CD14-positive monocyte (primary cell): ENCODE results near the gene INSM2. TPM values are rescaled to one million over a fixed set of nuclear protein-coding genes. Genes with fewer than 3 reads are reported as not detected.

ENCODE experiments used
- DNase-seq, 3 donors: peaks; one replicate each; pipeline ENCODE4 v3.0.0-alpha.2; 2011 to 2022
- H2AFZ ChIP-seq: 2 replicates; pipeline ENCODE4 v1.6.0; 2012; ENCODE audit warnings: mild to moderate bottlenecking, low read depth, low read length, inconsistent platforms; ENCODE audit not compliant: insufficient read depth, poor library complexity, severe bottlenecking
- H3K27ac ChIP-seq, 2 donors: 1 replicate in 1 of 2; 2 replicates in 1 of 2; pipeline ENCODE4 v1.5.1; 2012 to 2013; ENCODE audit warnings: low read length in 2 of 2, control low read depth in 1 of 2, inconsistent platforms in 1 of 2, low read depth in 1 of 2, mild to moderate bottlenecking in 1 of 2
- H3K27me3 ChIP-seq, 2 donors: one replicate each; pipeline versions ENCODE4 v1.6.0 to v1.6.1; 2011 to 2013; ENCODE audit warnings: low read length in 2 of 2; ENCODE audit not compliant: control insufficient read depth in 2 of 2, insufficient read depth in 2 of 2
- H3K36me3 ChIP-seq, 2 donors: replicated peaks in 1 of 2; 1 replicate in 1 of 2; 2 replicates in 1 of 2; pipeline versions ENCODE4 v1.5.1 to v1.6.1; 2012 to 2013; ENCODE audit warnings: low read length in 2 of 2, control low read depth in 1 of 2, inconsistent platforms in 1 of 2, mild to moderate bottlenecking in 1 of 2; ENCODE audit not compliant: insufficient read depth in 2 of 2, control insufficient read depth in 1 of 2
- H3K4me1 ChIP-seq, 2 donors: 1 replicate in 1 of 2; 2 replicates in 1 of 2; pipeline versions ENCODE4 v1.5.1 to v1.6.1; 2012 to 2013; ENCODE audit warnings: low read length in 2 of 2, control low read depth in 1 of 2, inconsistent platforms in 1 of 2, mild to moderate bottlenecking in 1 of 2, moderate library complexity in 1 of 2; ENCODE audit not compliant: insufficient read depth in 2 of 2, control insufficient read depth in 1 of 2
- H3K4me2 ChIP-seq: replicated peaks from 2 replicates; pipeline ENCODE3; 2012; ENCODE audit warnings: low read length, moderate library complexity, mild to moderate bottlenecking; ENCODE audit not compliant: poor library complexity, severe bottlenecking; ENCODE audit errors: extremely low read depth
- H3K4me3 ChIP-seq, 3 experiments: fragments of 200-600 bp in 1 of 3; sonication (generic) in 1 of 3; replicated peaks in 1 of 3; 1 replicate in 2 of 3; 2 replicates in 1 of 3; pipeline ENCODE4 v1.5.1; 2011 to 2013; ENCODE audit warnings: low read length in 3 of 3, mild to moderate bottlenecking in 3 of 3, control low read depth in 2 of 3, low read depth in 2 of 3, inconsistent platforms in 1 of 3, moderate library complexity in 1 of 3
- H3K79me2 ChIP-seq: 2 replicates; pipeline ENCODE4 v1.6.0; 2012; ENCODE audit warnings: mild to moderate bottlenecking, control low read depth, inconsistent platforms, low read length, moderate library complexity; ENCODE audit not compliant: insufficient read depth
- H3K9ac ChIP-seq: 2 replicates; pipeline ENCODE4 v1.6.0; 2017; ENCODE audit warnings: low read length, mild to moderate bottlenecking; ENCODE audit not compliant: insufficient read depth, poor library complexity, severe bottlenecking
- H3K9me3 ChIP-seq, 2 donors: replicated peaks in 1 of 2; 1 replicate in 1 of 2; 2 replicates in 1 of 2; pipeline versions ENCODE4 v1.5.1 to v1.6.1; 2012 to 2013; ENCODE audit warnings: low read length in 2 of 2, control low read depth in 1 of 2; ENCODE audit not compliant: control insufficient read depth in 1 of 2, insufficient read depth in 1 of 2
- H4K20me1 ChIP-seq: 2 replicates; pipeline ENCODE4 v1.6.0; 2012; ENCODE audit warnings: mild to moderate bottlenecking, low read length, control low read depth, moderate library complexity; ENCODE audit not compliant: insufficient read depth
- H3K27ac Mint-ChIP-seq, 7 donors: one replicate each; pipeline ENCODE4 v1.8.0; 2020; ENCODE audit warnings: mild to moderate bottlenecking in 7 of 7, mixed read lengths in 7 of 7, moderate library complexity in 6 of 7, inconsistent platforms in 2 of 7
- H3K27me3 Mint-ChIP-seq, 3 donors: one replicate each; pipeline ENCODE4 v1.8.0; 2021 to 2022; ENCODE audit warnings: low read depth in 3 of 3, mild to moderate bottlenecking in 3 of 3, mixed read lengths in 3 of 3, moderate library complexity in 3 of 3, inconsistent platforms in 1 of 3
- H3K36me3 Mint-ChIP-seq, 2 donors: one replicate each; pipeline ENCODE4 v1.8.0; 2020; ENCODE audit warnings: mixed read lengths in 2 of 2, inconsistent platforms in 1 of 2, mild to moderate bottlenecking in 1 of 2
- H3K4me1 Mint-ChIP-seq: one replicate; pipeline ENCODE4 v1.8.0; 2020; ENCODE audit warnings: mild to moderate bottlenecking, mixed read lengths
- H3K4me3 Mint-ChIP-seq, 2 donors: one replicate each; pipeline ENCODE4 v1.8.0; 2020; ENCODE audit warnings: mild to moderate bottlenecking in 2 of 2, mixed read lengths in 2 of 2, moderate library complexity in 1 of 2
- H3K9me3 Mint-ChIP-seq, 7 donors: one replicate each; pipeline ENCODE4 v1.8.0; 2020 to 2022; ENCODE audit warnings: mixed read lengths in 7 of 7, mild to moderate bottlenecking in 6 of 7, moderate library complexity in 6 of 7, inconsistent platforms in 2 of 7
- CTCF ChIP-seq: fragments of 200-600 bp; IDR thresholded peaks from one replicate; pipeline ENCODE4 v1.8.0; 2022; ENCODE audit warnings: antibody characterized with exemption, mild to moderate bottlenecking
- WGBS: methylation state at CpG from one replicate; pipeline ENCODE4 v1.1.5; 2013; ENCODE audit warnings: missing lambda C conversion rate; ENCODE audit not compliant: insufficient coverage; 5-methylcytosine and 5-hydroxymethylcytosine counted together
- intact Hi-C, 2 donors: fragments of 100-400 bp; cut with micrococcal nuclease; formaldehyde crosslinking; loops; one replicate each; pipeline versions ENCODE4 v1.15.0 to v1.15.1; 2023
- polyA plus RNA-seq, 3 donors: library from polyadenylated mRNA; depleted of rRNA in 1 of 3; unstranded in 2 of 3; stranded (reverse) in 1 of 3; fragments of 300-500 nt in 2 of 3; fragments of >200 nt in 1 of 3; fragmentation: Illumina TruSeq in 2 of 3; gene quantifications; 1 replicate in 2 of 3; 2 replicates in 1 of 3; pipeline ENCODE4 v1.2.3, GENCODE V29; 2012 to 2021

Gene INSM2
- polyA plus RNA-seq, 3 donors: not detected

GRCh38 chr14:35557221-35557747, 23.3 kb downstream of the INSM2 start:
- no peaks in the 10 kb centered on the region for H3K4me1 Mint-ChIP-seq
- H3K27me3 Mint-ChIP-seq: no peaks in the 10 kb centered on the region
- DNase-seq: no peak
- no peak overlapping the region for H2AFZ ChIP-seq
- H3K4me2 ChIP-seq: no peak overlapping the region
- H3K36me3 Mint-ChIP-seq: no peaks in the 10 kb centered on the region
- no peak overlapping the region for H3K9ac ChIP-seq
- H3K9me3 ChIP-seq: no peaks in the 10 kb centered on the region
- H3K9me3 Mint-ChIP-seq: no peaks in the 10 kb centered on the region
- H3K4me3 ChIP-seq: no peak overlapping the region
- intact Hi-C loops: no loop called here
- no peaks in the 10 kb centered on the region for H3K27me3 ChIP-seq
- no peaks in the 10 kb centered on the region for H3K4me1 ChIP-seq
- H3K36me3 ChIP-seq: no peaks in the 10 kb centered on the region
- no peaks in the 10 kb centered on the region for H3K79me2 ChIP-seq
- TF ChIP-seq CTCF: no peak
- no peak overlapping the region for H3K4me3 Mint-ChIP-seq
- no peak overlapping the region for H3K27ac ChIP-seq
- H3K27ac Mint-ChIP-seq: no peak overlapping the region
- no peaks in the 10 kb centered on the region for H4K20me1 ChIP-seq

- H3K4me3 ChIP-seq: no peak overlapping the region
Measured at GRCh38 chr14:35558680-35559079, 24.7 kb downstream of the INSM2 start.

More at GRCh38 chr14:35558680-35559079, 24.7 kb downstream of the INSM2 start:
- no peaks in the 10 kb centered on the region for H3K9me3 Mint-ChIP-seq
- no peaks in the 10 kb centered on the region for H3K4me1 Mint-ChIP-seq
- Histone ChIP-seq H4K20me1 (no peaks in the 10 kb centered on the region), H3K36me3 (no peaks in the 10 kb centered on the region), H2AFZ (no peak overlapping the region), H3K27ac (no peak overlapping the region), H3K9ac (no peak overlapping the region), H3K27me3 (no peaks in the 10 kb centered on the region), H3K9me3 (no peaks in the 10 kb centered on the region), H3K4me2 (no peak overlapping the region), H3K4me1 (no peaks in the 10 kb centered on the region), H3K79me2 (no peaks in the 10 kb centered on the region)
- DNase-seq: no peak
- intact Hi-C loops: no loop called here
- no peaks in the 10 kb centered on the region for H3K27me3 Mint-ChIP-seq
- no peaks in the 10 kb centered on the region for H3K36me3 Mint-ChIP-seq
- no peak overlapping the region for H3K4me3 Mint-ChIP-seq
- no peak for TF ChIP-seq CTCF
- H3K27ac Mint-ChIP-seq: no peak overlapping the region
- WGBS: 93% methylated on average over 2 of the region's 2 CpGs
